NCI-H446 treated with DMSO at 0.1 percent for 48 hours (cell line): ENCODE results near the gene SGMS1.
A peak's percentile ranks its signal among the peaks of the same experiment; 100 is the strongest.

ENCODE experiments used
- DNase-seq: peaks from one replicate; lab custom pipeline; 2025; lab: John Stamatoyannopoulos, UW

SGMS1 gene

GRCh38 chr10:50636618-50637579 is 13.1 kb upstream of the SGMS1 start:
- DNase-seq: no peak

DNA sequence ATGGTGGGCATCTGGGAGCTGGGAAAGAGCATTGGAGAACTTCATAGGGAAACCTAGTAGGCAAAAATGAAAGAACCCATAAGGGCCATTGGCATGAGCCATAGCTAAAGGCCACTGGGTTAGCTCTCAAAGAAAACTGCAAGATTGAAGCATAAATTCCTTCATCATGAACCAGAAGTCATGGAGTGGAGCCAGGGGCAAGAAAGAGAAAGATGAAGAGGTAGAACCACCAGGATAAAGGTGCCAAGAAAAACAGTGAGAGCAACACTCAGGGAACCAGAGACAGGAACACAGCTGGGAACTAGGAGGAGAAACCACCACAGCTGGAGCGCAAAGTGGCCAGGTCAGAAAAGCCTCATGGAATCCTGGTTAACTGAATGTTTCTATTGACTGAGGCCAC is 11.5 kb upstream of the SGMS1 start:
- DNase-seq: no peak

DNA sequence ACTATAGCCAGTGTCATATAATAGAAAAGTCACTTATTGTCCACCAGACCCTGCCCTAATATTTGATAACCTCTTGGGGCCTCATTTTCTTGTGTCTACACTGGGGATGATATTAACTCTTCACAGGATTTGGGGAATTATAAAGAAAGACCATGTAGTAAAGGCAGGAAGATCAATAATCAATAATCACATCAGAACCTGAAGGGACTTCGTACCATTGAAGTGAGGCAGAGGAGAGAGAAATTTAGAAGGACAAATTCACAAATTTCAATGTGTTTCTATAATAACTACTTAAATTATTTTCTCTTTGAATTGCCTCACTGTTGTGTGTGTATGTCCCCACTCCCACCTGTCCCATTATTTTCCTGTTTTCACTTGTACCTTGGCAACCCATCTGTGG is 10.7 kb upstream of the SGMS1 start:
- DNase-seq: no peak

- no peak for DNase-seq
Observed at GRCh38 chr10:50631052-50631451, 7.3 kb upstream of the SGMS1 start.

DNA sequence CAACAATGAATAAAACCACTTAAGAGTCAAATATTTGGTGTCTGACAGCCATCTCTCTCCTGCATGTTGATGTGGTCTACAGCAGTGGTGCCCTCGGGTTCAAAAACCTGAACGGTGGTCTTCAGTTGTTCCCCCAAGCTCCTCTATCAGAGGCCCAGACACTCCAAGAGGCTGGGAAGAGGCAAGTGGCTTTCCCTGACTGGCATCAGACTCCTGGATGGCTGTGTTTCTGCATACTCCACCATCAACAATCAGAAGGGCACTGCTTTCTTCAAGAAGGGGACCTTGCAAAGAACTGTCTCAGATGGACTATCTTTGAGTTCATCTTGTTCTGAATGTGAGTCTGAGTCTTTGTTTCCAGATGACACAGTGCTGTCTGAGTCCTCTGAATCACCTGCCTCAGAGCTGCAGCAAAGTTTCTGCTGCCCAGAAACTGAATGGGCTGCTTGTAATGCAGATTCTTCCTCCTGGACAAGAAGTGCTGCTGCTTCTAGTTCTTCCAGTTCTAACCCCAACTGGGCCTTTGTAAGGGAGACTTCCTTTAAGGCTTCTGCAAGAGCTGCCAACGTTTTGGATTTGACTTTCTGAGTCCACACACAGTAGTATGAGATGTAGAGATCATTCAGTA is 5.9 kb upstream of the SGMS1 start:
- no peak for DNase-seq

DNA sequence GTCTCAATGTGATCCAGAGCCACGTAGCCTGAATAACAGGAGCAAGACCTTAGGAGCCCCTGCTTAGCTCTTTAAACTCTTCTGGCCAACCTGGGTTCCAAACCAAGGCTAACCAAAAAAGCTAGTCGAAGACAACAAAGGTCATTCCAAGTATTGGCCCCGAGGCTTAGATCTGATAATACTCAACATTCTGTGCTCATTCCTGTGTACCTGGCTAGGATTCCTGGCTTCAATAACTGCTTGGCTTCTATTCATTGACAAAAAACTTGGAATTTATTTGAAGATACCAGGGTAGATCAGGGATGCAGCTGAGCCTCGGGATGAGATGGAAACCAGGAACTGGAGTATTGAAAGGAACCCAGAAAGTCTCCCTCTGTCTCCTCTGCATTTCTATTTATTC is 4.1 kb upstream of the SGMS1 start:
- no peak for DNase-seq

GRCh38 chr10:50627443-50627842 is 3.7 kb upstream of the SGMS1 start:
- DNase-seq: no peak

- DNase-seq: no peak
Observed at GRCh38 chr10:50625649-50626132, 1.9 kb upstream of the SGMS1 start.

DNA sequence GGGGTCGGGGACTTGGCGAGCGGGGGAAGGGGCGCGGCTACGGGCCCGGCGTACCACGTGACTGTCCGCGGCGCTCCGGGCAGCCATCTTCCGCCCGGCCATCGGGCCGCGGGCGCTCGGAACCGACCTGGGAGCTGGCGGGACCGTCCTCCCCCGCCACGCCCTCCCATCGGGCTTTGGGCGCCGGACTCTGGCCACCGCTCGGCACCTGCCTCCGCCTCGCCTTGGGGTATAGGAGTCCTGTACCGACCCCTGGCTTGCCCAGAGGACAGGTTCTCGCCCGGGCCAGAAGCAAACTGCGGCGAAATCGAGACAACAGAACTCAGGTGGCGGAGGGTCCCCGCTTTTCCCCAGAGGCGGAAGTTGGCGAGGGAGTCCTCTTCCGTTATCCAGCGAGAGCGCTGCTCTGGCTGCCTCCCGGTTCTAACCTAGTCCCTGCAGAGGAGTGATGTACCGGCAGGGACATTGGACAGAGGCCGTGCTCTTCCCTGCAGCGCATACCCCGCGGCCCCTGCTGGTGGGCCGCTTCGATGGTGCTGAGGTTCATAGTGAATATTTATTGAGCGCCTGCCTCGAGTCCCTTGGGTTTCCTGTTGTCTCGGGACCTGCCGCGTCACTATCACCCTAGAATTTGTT is 1.2 kb upstream of the SGMS1 start:
- peak; percentile 52 for DNase-seq

DNA sequence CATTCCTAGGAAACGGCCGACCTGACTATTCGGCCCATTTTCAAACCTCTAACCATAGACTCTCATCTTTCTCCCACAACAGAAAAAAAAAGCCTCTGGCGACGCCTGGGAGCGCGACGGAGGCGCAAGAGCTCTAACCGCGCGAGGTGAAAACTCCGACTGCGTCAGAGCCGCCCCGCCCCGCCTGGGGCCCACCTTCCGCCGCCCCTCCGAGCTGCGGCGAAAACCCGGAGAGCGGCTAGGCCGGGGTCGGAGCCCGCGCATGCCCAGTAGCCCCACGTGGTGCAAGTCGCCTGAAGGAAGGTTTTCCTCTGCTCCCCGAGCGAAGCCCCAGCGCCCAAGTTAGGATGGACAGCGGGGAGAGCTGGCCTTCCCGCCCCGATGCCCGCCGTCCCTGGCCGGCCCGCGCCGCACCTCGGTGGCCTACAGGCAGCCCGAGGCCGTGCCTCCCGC is 683 bp upstream of the SGMS1 start:
- DNase-seq: peak; percentile 83

DNA sequence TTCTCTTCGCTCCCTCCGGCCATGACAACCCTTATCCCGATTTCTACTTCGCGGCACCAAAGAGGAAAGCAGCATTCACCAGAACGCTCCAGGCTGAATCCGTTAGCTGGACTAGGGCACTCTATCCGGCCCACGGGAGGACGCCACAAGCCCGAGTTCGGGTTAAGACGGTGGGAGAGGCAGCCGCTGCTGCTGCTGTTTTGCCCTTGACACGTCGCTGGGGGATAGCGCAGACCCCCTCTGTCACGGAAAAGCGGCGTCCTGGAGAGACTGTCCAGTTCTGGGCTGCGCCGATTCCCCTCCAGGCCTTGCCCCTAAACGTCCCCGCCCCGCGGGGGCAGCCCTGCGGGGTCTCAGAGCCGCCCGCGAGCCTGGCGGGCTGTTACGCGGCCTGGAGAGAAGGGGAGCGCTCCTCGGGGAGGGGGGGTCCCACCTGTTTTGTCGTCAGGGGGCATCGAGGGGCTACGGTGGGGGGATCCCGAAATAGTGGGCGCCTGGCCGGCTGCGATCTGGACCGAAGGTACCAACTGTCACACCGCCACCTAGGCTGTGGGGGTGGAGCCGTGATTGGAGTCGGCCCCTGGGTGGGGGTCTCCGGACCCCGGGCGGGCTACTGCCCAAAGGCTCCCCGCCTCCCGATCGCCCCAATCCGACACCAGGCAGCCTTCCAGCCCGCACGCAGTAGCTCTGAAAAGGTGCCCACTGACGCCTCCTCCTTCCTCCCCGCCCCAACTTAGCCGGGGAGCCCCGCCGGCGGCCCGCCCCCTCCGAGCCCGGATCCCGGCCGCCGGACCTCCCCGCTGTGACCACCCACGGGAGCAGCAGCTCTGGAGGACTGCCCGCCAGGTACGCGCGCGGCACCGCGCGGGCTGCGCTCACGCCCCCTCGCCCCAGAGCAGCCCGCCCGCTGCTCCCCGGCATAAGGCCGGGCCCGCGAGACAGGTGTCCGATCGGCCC is 772 bp downstream of the SGMS1 start:
- DNase-seq: no peak

DNA sequence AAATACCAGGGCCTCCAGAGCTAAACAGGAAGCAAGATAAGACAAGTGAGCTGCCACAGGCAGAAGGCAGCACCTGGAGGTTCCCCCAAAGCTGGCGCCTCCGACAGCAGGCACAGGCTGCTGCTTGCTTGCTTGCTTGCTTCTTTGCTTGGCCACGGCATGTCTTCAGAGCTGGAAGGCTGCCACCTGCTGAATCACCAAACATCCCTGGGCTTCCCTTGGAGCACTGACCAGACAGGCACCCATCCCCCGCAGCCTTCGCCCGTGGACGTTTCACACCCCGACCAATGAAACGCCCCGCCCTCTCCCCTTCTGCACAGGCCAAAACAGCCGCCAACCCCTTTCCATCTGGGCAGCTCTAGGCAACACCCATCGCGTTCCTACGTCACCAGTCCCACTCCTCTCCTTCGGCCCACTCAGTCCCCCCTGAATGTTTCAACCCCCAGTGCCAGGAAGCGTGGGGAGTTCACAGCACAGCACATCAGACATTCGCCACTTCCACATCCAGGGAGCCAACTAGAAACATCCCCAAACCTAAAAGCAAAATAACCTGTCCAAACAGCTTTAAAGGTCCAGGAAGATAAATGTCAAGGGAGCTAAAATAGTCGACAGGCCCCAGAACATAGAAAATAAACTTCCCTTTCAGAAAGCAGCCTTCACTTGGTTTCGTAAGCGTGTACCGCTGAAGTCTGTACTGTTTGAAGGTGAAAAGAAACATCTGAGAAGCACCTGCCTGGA is 1.6 kb downstream of the SGMS1 start:
- DNase-seq: peak; percentile 73

- no peak for DNase-seq
Observed at GRCh38 chr10:50620899-50621298, 2.9 kb downstream of the SGMS1 start.

GRCh38 chr10:50619882-50620281 is 3.9 kb downstream of the SGMS1 start:
- no peak for DNase-seq

DNA sequence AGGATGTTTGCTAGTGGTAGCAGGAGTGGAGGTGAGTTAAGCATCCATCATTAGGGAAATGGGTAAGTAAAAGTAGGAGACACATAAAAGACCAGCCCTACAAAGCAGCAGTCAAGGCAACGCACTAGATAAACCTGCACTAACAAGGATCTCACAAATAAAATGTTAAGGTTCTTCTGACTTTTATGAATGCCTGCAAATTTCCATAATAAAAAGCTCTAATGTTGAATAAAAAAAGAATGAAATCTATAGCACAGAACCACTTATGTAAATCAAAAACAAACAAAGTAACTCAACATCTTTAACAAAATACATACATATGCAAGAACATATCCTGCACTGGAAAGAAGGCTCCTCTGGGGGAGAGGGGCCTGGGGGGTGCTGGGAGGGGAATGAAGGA is 4.6 kb downstream of the SGMS1 start:
- DNase-seq: no peak

- no peak for DNase-seq
Observed at GRCh38 chr10:50618624-50619023, 5.1 kb downstream of the SGMS1 start.

DNA sequence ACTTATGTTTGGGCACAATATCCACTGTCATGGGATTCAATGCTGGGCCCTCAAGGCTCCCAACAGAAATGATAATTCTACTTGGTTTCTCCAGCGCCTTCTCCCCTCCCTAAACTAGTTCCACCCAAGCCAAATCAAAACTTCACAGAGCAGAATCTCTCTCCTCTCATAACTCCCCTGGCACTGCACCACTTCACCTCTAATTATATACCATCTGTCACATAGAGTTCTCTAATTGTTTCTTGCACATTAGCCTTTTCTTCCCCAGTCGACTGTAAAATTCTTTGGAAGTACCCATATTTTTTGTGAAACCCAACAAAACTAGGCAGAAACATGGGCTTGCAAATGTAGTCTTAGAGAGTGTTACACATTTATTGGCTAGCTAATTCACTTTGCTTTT is 8.1 kb downstream of the SGMS1 start:
- DNase-seq: peak; percentile 83

- no peak for DNase-seq
Observed at GRCh38 chr10:50614444-50615137, 9.2 kb downstream of the SGMS1 start.

GRCh38 chr10:50613726-50614443 is 9.9 kb downstream of the SGMS1 start:
- no peak for DNase-seq

- DNase-seq: no peak
Observed at GRCh38 chr10:50613150-50613549, 10.6 kb downstream of the SGMS1 start.
